ES-I3 (cell line): Measurements from ENCODE around the gene HOXA7.

ENCODE experiments used
- H3K36me3 ChIP-seq: 2 replicates; pipeline ENCODE4 v1.6.1; 2013; ENCODE audit warnings: mild to moderate bottlenecking, low read length, control low read depth, moderate library complexity; ENCODE audit not compliant: insufficient read depth
- H3K4me1 ChIP-seq: 2 replicates; pipeline ENCODE4 v1.6.1; 2013; ENCODE audit warnings: mild to moderate bottlenecking, control low read depth, low read length; ENCODE audit not compliant: insufficient read depth
- H3K9ac ChIP-seq: 2 replicates; pipeline ENCODE4 v1.6.1; 2013; ENCODE audit warnings: low read depth, mild to moderate bottlenecking, low read length, moderate library complexity
- H3K9me3 ChIP-seq: 2 replicates; pipeline ENCODE4 v1.6.1; 2013; ENCODE audit warnings: mild to moderate bottlenecking, low read length, moderate library complexity; ENCODE audit not compliant: control insufficient read depth, insufficient read depth

The HOXA7 gene

DNA sequence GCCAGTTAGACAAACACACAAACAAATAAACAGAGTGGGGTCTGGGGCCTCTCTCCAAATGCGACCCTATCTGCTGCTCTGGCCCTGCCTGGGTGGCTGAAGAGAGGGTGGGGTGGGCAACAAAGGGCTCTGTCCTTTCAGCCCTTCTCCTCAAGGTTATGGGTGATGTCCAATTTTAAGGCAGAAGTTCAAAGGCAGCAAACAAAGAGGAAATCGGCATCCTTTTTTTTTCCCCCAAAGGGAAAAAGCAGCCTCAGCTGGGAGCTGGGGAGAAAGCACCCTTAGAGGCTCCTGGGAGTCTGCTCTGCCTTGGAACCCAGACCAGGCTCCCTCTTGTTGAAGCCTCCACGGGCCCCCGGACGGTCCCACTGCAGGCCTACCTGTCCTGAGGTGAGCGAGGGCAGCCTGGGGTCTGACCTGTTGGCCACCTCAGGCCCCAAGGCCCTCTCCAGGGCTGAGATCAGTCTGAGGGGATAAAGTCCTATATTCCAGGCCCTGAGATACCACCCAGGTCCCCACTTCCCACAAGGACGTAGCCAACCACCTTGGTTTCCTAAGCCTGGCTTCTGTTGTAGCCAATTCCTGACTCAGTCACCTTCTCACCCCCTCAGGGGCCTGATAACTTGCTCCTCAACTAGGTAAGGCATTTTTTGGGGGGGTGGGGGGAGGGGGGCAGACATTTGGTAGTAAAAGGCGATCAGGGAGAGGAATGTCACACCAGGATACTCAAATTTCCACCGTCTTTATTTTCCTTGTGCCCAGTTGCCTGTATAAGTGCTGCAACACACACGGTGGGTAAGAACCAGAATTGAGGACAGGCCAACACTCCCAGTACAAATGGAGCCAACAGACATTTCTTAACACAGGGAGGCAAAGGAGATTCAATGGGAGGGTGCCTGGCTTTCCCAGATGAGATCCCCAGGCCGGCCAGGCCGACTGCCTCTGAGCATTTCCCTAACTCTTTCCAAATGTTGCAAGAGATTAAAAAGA is 24.3 kb upstream of the HOXA7 start:
- no peaks in the 10 kb centered on the region for H3K9me3 ChIP-seq
- H3K4me1 ChIP-seq = peaks cover 3% of the 10 kb centered on the region; the same call in 1 of the 2 replicates
- no peak overlapping the region for H3K9ac ChIP-seq
- H3K36me3 ChIP-seq = no peaks in the 10 kb centered on the region

DNA sequence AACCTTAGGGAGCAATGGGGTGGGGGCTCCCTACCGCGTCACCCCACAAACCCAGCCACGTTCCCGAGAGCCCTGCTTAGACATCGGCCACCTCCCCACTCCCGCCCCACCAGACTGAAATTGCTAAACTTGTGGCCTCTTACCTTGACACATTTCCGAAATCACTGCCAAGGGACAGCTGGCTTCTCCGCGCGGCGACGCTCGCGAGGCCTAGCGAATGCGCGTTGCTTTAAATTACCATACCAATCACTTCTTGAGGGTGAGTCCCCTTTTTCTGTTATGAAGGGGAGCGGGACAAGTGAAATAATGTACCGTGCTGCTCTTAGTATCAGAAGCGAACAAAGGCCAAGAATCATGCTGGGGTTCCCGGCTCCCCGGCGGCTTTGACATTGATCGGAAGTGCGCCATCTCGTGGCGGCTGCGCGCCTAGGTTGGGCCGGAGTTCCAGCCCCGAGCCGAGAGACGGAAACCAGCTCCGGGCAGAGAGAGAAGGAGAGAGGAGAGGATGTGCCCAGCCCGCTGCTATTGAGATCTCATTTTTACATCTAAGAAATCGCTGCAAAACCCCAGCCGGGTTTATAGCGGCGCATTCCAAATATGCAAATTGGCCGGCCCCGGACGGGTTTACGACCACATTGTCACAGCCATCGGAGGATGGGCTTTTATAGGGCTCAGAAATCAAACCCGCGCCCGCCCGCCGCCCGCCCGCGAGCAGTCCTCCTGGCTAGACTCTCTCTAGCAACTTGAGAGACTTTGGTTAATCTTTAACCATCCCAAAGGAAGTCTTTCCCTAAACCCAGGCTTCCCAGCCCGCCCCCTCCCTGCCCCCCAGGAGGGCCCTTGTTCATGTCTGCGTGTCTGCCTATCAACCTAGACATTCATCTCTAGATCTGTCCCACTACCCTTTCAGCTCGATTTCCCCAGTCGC is 23.3 kb upstream of the HOXA7 start:
- H3K9me3 ChIP-seq = no peaks in the 10 kb centered on the region
- H3K4me1 ChIP-seq = no peaks in the 10 kb centered on the region
- peak overlapping the region; percentile 2; the same call in 1 of the 2 replicates for H3K9ac ChIP-seq
- H3K36me3 ChIP-seq = no peaks in the 10 kb centered on the region

DNA sequence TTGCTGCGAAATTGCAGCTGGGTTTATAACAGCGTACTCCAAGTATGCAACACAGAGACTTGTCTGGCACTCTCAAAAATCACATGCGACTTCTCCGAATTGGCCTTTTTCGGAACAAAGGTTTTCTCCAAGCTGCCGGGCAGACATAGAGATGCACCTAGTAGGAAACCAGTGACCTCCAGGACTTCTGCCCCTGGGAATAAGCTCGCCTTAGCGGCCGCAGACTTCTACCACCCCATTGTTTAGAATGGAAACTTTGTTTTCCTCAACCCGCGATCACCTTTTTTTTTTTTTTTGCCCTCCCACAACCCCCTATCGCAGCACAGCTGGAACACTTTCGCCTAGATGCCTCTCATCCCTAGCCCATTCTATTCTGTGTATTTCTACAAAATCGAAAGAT is 22.6 kb upstream of the HOXA7 start:
- no peak overlapping the region for H3K9ac ChIP-seq
- H3K9me3 ChIP-seq = no peaks in the 10 kb centered on the region
- no peaks in the 10 kb centered on the region for H3K36me3 ChIP-seq
- no peaks in the 10 kb centered on the region for H3K4me1 ChIP-seq

DNA sequence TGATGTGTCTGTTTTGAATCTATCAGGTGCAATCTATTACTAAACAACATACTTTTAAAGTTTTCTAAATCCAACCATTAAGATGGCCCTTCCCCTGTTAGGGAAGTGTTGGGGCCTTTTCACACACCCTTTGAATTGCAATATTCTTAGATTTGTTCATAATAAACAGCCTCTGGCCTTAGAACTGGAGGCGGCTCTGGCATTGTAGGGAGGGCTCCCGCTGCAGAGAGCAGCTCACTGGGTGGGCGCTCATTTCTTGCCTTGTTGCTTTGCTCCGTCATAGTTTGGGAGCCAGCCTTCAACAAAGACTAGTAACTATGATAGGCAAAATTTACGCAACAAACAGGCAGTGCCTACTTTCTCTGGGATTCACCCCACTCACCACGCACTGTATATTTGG is 21.9 kb upstream of the HOXA7 start:
- H3K9ac ChIP-seq = no peak overlapping the region
- no peaks in the 10 kb centered on the region for H3K9me3 ChIP-seq
- H3K36me3 ChIP-seq = no peaks in the 10 kb centered on the region
- no peaks in the 10 kb centered on the region for H3K4me1 ChIP-seq

DNA sequence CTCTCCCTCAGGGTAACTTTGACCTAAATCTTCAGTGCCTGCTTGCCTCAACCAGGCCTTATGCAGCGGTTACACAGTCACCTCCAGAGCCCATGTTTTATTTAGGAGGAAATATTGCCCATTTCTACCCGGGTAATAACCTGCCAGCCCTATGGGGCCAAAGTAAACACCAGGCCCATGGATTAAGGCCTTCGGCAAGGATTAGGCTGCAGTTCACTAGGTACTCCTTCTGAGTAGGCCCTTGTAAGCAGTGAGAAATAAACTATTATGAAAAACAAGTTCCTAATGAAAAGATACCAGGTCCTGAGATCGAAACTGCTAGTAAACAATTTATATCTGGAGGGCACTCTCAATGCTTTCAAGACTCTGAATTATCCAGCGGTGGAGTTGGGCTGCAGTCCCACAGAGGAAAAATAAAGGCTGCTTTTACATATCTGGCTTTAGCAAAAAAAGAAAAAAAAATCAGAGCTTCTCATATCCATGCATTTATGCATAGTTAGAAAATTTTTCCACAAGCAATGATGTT is 21.4 kb upstream of the HOXA7 start:
- Histone ChIP-seq H3K36me3 (no peaks in the 10 kb centered on the region), H3K9ac (no peak overlapping the region), H3K9me3 (no peaks in the 10 kb centered on the region), H3K4me1 (no peaks in the 10 kb centered on the region)

DNA sequence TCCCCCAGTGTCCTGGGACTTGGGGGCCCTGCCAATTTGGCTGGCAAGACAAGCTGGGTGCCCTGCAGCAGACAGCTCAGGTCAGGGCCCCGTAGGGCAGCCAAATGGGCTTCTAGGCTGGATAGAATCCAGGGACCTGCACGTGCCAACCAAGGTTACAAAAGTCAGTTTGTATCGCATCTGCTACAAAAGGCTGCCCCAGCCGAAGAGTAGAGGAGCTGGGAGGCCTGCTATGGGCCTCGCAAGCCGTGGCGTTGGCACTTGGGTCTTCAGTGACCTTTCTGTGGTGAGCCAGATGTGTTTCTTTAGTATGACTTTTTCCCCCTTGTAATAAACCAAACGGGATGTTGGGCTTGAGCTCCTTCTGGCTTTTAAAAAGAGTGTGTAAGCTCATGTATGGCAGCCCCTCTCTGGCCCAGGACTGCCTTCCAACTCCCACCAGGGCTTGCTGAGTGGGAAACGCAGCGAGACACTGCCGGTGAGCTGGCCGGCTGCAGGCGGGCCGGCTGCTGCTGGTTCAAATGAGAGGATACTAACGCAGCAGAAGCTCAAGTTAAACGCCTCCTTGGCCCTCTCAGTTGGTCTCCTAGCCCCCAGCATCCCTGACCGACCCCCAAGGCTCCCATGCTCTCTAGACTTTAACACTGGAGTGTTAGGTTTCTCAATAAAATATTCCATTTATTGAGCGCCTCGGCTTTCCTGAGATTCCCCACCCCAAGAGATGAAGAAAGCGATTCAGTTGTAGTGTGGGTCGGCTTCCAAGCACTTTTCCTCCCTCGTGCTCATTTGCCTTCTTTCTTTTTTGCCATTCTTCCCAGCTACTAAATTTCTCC is 20.7 kb upstream of the HOXA7 start:
- no peaks in the 10 kb centered on the region for H3K36me3 ChIP-seq
- H3K9ac ChIP-seq = no peak overlapping the region
- no peaks in the 10 kb centered on the region for H3K4me1 ChIP-seq
- no peaks in the 10 kb centered on the region for H3K9me3 ChIP-seq

DNA sequence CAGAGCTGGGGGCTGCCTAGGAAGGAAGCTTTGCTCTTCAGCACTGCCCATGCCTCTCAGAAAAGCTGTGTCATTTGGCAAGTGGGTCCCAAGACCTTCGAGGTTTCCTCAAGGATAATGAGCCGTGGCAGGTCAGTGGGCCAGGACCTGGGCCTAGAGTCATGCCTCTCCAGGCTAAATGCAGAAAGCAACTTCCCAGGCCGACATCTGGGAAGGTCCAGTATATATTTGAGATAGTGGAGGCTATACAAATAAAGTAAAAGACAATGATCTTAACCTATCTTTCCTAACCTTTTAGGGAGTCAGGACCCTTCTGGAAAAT is 20.0 kb upstream of the HOXA7 start:
- Histone ChIP-seq H3K4me1 (peaks cover 5% of the 10 kb centered on the region; the same call in 1 of the 2 replicates), H3K36me3 (no peaks in the 10 kb centered on the region), H3K9ac (no peak overlapping the region), H3K9me3 (no peaks in the 10 kb centered on the region)

DNA sequence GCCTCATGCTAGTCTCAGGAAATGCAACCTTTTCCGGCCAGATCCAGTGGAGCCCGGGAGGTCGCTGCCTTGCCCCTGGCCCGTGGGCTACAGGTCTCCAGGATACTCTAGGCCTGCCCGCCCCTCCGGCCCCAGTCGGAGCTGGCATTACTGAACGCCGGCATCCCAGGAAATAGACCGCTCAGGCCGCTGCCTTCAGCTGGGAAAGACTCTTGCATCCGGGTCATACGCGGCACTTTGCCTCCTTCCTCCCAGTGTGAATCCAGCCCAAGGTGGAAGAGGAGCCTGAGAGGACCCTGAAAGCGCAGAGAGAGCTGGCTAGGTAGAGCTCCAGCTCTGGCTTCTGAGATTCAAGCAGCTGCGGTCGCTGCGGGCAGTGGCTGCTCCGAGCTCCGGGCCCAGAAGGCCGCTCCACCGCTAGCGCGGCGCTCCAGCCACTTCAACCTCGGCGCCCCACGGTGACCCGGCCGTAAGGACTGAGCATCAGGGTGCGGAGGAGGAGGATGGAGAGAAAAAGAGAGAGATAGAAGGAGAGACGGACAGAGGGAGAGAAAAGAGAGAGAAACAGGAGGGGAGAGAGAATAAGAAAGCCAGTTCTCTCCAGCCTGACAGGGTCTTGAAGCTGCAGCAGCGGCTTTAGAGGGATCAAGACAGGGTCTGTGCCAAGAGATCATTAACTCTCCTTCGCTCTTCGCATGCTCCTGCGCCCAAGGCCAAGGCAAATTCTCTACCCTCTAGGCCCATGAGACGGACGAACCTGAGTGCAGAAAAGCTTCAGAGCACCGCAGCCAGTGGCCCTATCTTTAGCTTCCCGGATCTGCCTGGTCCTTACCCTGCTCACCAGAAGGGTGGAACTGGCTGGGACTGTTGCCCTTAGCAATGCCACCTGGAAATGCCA is 19.4 kb upstream of the HOXA7 start:
- no peaks in the 10 kb centered on the region for H3K9me3 ChIP-seq
- peaks cover 6% of the 10 kb centered on the region; the same call in 1 of the 2 replicates for H3K4me1 ChIP-seq
- H3K36me3 ChIP-seq = no peaks in the 10 kb centered on the region
- no peak overlapping the region; the same call in 1 of the 2 replicates for H3K9ac ChIP-seq

DNA sequence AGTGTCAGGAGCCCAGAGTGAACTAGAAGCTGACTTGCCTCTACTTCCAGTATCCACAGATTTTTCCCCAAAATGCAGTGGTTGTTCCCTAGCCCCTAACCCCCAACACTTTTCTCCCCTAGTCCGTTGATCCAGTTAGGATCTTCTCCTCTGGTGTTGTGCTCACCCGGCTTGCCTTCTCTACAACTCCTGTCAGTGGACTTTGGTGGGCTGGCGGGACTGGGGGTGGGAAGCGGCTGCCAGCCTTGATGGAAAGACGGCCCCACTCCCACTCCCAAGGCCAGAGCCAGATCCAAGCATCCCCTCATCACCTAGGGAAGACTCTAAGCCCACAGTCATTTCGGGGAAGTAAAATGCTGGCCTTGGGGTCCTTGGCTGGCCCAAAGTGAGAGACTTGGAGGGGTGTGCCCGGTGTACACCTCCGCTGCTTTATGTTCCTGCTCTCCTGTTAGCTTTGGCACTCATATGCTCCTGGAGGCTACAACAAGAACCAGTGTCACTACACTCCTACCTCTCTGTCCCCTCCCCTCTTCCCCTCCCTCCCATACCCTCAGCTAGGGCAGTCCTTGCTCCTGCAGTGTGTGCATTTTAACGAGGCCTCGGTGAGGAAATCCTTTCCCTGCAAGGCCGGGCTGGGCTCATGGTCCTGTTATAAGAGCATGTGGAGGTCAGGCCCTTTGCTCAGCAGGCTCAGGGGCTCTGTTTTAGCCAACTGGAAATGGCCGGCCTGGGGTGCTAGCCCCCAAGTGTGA is 18.6 kb upstream of the HOXA7 start:
- Histone ChIP-seq H3K9ac (no peak overlapping the region), H3K9me3 (no peaks in the 10 kb centered on the region), H3K4me1 (peaks cover 6% of the 10 kb centered on the region; the same call in 1 of the 2 replicates), H3K36me3 (no peaks in the 10 kb centered on the region)

DNA sequence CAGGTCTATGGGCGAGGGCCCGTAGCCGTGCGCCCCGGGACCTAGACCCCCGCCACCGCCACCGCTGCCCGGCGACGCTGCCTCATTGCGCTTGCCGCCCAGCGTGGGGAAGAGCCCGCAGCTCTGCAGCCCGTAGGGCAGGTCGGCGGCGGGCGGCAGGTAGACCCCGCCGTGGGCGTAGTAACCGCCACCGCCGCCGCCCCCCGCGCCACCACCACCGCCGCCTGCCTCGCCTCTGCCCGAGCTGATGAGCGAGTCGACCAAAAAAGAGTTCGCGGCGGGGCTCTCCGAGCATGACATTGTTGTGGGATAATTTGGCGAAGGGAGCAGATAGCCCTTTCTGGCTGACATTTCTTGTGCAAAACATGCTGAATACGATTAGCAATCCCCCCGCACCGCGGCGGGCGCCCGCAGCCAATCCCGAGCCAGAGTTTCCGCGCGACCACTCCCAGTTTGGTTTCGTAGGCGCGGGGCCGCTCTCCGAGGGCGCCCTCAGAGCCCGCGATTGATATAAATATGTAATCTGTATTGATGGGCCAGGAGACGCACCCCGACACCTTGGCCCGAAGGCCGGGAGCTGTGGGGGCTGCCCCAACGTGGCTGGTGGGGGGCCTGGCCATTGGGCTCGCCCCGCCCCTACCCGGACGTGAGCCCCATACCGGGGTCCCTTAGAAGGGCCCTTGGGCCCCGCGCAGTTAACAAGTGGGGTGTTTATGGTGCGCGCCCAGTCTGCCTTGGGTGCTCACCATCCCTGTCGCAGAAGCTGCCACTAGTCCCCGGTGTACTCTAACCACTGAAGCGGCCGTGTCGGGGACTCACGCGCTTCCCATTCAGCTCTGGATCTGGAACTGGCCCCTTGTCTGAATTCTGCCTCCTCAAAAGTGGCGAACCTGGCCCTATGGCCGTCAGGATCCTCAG is 17.7 kb upstream of the HOXA7 start, which contains the start of gene HOXA10:
TSS of gene HOXA10 (minus strand) at position 365 of the 918 bp plus-strand sequence. CDS start at position 351, 14 bp downstream.
- no peaks in the 10 kb centered on the region for H3K36me3 ChIP-seq
- H3K9ac ChIP-seq = no peak within 1 kb of the TSS; the same call in 1 of the 2 replicates
- H3K9me3 ChIP-seq = no peaks in the 10 kb centered on the region
- peaks cover 6% of the 10 kb centered on the region; the same call in 1 of the 2 replicates for H3K4me1 ChIP-seq

DNA sequence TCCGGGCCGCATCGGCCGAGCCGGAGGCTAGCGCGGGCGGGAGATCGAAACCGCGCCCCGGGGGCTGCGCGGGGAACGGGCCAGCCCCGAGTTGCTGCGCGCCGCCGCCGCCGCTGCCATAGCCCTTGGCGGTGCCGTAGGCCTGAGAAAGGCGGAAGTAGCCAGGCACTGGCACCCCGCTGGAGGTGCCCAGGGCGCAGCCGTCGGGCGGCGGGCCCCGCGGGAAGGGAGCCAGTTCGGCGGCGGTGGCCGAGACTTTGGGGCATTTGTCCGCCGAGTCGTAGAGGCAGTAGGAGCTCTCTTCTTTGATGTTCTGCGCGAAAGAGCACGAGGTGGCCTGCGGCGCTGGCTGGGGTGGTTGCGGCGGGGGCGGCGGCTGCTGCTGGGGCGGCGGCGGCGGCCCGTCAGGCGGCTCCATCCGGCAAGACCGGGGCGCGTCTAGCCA is 17.1 kb upstream of the HOXA7 start:
- H3K9ac ChIP-seq = no peak overlapping the region; the same call in 1 of the 2 replicates
- peaks cover 6% of the 10 kb centered on the region; the same call in 1 of the 2 replicates for H3K4me1 ChIP-seq
- no peaks in the 10 kb centered on the region for H3K36me3 ChIP-seq
- H3K9me3 ChIP-seq = no peaks in the 10 kb centered on the region
